Stimulated activated memory B cell treated with anti-CD40 and anti-IgM and Interleukin-4, amounts not matched to agents 10 μg/mL and 1 μg/mL and 100 μg/mL, for 72 hours (primary cell): Measurements from ENCODE around the gene VWA8.

Experiments used
- ATAC-seq: fragments of 150-1000 bp; cut with Tn5 transposase; 2 replicates; pipeline ENCODE4 v1.10.0; 2021
- H3K27ac Mint-ChIP-seq: one replicate; pipeline ENCODE4 v1.8.0; 2022; ENCODE audit warnings: mild to moderate bottlenecking, mixed read lengths
- H3K27me3 Mint-ChIP-seq: one replicate; pipeline ENCODE4 v1.8.0; 2022; ENCODE audit warnings: mixed read lengths
- H3K36me3 Mint-ChIP-seq: one replicate; pipeline ENCODE4 v1.8.0; 2022; ENCODE audit warnings: mixed read lengths
- H3K4me1 Mint-ChIP-seq: one replicate; pipeline ENCODE4 v1.8.0; 2022; ENCODE audit warnings: mixed read lengths
- H3K4me3 Mint-ChIP-seq: one replicate; pipeline ENCODE4 v1.8.0; 2022; ENCODE audit warnings: mild to moderate bottlenecking, moderate library complexity, mixed read lengths
- H3K9me3 Mint-ChIP-seq: one replicate; pipeline ENCODE4 v1.8.0; 2022; ENCODE audit warnings: mixed read lengths

The VWA8 gene

DNA sequence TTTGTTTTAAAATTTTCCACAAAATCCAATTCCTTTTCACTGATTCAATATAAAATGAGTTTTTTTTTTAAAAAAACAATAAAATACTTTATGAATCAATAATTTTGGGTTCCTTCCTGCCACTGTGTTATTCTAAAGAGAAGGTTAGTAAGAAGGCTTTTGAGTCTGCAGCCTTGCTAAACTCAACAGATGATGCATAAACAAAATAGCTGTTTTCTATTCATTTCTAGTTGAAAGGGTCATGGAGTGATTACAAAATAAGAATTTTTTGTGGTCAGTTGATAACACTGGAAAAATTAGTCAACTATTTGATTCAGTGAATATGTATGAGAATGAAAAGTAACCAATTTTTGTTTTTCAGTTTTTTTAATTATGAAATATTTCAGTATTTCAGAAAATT is 169.9 kb downstream of the VWA8 start:
- no peaks in the 10 kb centered on the region for H3K4me1 Mint-ChIP-seq
- ATAC-seq, result no peak
- H3K27ac Mint-ChIP-seq, result no peak overlapping the region
- peaks cover 27% of the 10 kb centered on the region for H3K36me3 Mint-ChIP-seq
- no peak overlapping the region for H3K4me3 Mint-ChIP-seq
- H3K9me3 Mint-ChIP-seq, result no peaks in the 10 kb centered on the region
- H3K27me3 Mint-ChIP-seq, result no peaks in the 10 kb centered on the region

DNA sequence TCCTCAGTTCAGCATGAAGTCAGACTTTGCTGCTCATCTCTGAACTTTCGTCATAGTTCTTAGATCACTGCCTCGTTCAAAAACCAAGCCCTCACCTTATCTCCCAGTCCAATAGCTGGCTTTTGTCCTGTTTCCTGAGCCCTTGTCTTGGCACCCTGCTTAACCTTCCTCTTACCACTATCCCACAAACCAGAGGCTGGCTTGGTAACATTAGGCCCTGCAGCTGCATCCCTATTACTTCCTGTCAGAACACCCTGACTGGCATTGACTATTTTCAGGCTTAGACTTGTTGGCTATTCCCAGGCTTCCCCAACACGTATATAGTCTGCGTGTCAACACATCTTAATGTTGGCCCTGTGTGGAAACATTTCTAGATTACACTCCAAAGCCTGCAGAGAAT is 172.4 kb downstream of the VWA8 start:
- peaks cover 6% of the 10 kb centered on the region for H3K36me3 Mint-ChIP-seq
- H3K4me3 Mint-ChIP-seq, result no peak overlapping the region
- no peak overlapping the region for H3K27ac Mint-ChIP-seq
- no peaks in the 10 kb centered on the region for H3K9me3 Mint-ChIP-seq
- no peak for ATAC-seq
- no peaks in the 10 kb centered on the region for H3K27me3 Mint-ChIP-seq
- H3K4me1 Mint-ChIP-seq, result no peaks in the 10 kb centered on the region

DNA sequence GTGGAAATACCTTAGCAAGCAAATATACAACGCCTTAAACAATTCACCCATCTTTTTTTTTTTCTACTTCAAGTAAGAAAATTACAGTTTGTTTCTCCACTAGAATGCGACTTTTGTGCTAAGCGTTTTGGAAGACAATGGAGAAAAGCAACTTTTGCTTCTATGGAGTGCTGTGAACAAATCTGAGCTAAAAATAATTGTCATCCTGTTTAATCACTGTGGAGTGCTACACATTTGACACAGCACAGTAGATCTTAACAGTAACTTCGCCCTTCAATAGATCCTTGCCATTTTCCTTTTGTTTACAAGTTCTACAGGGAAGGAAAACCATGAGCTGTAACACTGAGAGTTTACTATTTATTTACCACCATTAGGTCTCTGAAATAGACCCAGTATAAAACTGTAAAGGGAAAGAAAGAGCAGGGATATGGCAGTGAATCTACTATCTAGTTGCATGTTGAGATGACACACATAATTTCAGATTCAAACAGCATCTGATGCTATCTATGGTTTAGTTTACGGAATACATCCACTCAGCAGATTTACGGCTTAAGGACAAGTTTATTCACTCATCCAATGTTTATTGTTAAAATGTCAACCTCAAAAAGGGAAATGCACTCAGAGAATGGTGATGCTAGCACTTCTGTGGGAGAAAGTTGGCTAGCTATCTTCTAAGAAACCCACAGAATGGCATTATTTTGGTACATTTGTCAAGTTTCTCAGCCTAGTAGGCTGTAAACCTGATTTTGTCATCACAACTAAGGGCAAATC is 175.3 kb downstream of the VWA8 start:
- Mint-ChIP-seq H3K4me3 (no peak overlapping the region), H3K27me3 (no peaks in the 10 kb centered on the region), H3K27ac (no peak overlapping the region), H3K4me1 (no peaks in the 10 kb centered on the region), H3K36me3 (peaks cover 6% of the 10 kb centered on the region), H3K9me3 (no peaks in the 10 kb centered on the region)
- ATAC-seq, result no peak

DNA sequence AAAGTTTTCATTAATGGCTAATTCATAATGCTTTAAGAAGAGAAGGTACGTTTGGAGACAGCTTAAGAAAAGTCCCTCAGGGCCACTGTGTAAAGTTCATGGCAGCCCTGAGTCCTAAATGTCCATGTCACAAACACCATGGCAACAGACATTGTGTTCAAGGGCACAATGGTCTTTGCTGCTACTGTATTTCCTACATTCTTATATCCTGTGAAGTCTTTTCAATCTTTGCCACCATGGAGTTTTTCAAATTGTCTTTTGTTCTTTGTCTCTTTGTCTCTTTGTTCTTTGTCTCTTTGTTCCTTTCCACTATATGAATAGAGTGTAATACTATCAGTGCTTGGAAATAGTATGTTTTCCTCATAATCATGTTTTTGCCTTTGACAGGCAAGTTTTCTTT is 178.8 kb downstream of the VWA8 start:
- Mint-ChIP-seq H3K9me3 (no peaks in the 10 kb centered on the region), H3K4me3 (no peak overlapping the region), H3K27ac (no peak overlapping the region), H3K4me1 (no peaks in the 10 kb centered on the region), H3K36me3 (peaks cover 11% of the 10 kb centered on the region), H3K27me3 (no peaks in the 10 kb centered on the region)
- ATAC-seq, result no peak

DNA sequence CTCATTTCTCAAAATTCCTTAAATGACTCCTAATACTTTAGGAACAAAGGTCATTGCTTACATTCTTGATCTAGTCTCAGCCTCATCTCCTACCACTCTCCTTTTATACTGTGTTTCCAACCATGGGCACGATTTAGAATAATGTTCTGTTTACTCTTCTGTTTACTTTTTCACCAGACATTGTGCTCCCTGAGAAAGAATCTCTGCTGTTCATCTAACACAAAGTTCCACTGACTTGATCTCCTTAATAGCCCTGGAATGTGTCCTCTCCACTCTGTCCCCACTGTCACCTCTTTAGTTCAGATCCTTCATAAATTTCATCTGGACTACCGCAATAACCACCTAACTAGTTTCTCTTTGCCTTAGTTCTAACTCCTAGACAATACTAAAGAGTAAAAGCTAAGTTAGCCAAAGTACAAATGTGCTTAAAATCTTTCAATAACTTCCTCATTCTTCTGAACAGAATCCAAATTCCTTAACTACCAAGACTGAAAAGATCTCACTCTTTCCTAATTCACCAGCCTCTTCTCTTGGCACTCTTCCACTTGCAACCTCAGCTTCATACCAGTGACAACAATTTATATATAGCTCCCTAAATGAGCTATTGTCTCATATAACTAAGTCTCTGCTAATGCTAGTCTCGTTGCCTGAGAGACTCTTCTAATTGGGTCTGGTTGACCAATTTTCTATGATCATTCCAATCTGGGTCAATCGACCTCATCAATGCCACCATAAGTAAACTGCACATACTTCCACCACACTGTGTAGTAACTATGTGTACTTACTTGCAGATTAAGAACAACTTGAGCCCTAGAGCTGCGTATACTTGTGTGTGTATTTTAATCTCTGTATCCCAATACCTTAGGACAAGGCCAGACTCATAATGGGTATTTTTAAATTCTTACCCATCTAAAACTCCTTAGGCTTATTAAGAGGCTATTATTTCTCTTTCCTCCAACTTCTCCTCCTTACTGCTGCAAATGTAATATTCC is 179.9 kb downstream of the VWA8 start:
- ATAC-seq, result no peak
- H3K4me1 Mint-ChIP-seq, result no peaks in the 10 kb centered on the region
- H3K27me3 Mint-ChIP-seq, result no peaks in the 10 kb centered on the region
- peaks cover 13% of the 10 kb centered on the region for H3K36me3 Mint-ChIP-seq
- H3K4me3 Mint-ChIP-seq, result no peak overlapping the region
- H3K27ac Mint-ChIP-seq, result no peak overlapping the region
- H3K9me3 Mint-ChIP-seq, result no peaks in the 10 kb centered on the region

DNA sequence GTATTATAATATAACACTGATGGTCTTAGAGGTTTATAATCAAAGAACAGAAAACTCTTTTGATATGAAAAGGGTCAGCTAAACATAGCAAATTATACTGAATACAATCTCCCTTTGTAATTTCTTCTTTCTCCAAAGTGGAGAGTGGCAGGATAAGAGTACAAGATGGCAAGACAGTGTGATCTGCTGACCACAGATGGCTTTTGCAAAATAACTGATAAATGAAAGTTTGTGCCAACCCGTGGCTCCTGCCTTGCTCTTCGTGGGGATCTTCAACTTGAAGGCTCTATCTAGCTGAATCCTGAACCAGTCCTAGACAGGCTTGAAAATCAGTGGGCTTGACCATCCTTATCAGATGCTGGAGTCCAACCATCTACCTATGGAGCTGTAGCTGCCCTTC is 185.7 kb downstream of the VWA8 start:
- no peaks in the 10 kb centered on the region for H3K27me3 Mint-ChIP-seq

DNA sequence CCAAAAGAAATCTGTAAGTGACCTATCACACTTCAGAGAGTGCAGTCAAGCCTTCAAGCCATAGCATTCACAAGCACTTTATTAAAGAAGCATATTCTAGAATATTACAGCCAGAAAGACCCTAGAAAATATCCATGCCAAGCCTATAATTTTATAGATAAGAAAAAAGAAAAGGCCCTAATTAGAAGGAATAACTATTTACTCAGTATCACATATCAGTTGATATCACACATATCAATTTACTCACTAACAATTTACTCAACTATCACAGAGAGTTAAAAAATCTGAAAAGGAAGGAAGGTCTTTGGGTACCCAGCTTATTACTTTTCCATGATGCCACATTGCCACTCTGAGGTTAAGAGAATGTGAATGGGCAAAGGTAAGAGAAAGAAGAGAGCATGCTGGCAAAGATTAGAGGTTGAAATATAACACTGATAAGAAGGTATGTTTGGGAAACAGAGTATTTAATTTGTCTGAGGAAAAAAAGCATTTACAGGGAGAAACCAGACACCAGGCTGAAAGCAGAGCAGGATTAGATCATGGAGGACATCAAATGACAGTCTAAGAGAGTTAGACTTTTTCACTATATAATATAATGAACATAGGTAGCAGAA is 186.2 kb downstream of the VWA8 start:
- no peak for ATAC-seq
- no peaks in the 10 kb centered on the region for H3K27me3 Mint-ChIP-seq

More for the DNA sequence above, 185.7 kb downstream of the VWA8 start:
- Mint-ChIP-seq H3K9me3 (no peaks in the 10 kb centered on the region), H3K4me3 (no peak overlapping the region), H3K4me1 (no peaks in the 10 kb centered on the region), H3K27ac (no peak overlapping the region), H3K36me3 (peaks cover 25% of the 10 kb centered on the region)
- ATAC-seq, result no peak

DNA sequence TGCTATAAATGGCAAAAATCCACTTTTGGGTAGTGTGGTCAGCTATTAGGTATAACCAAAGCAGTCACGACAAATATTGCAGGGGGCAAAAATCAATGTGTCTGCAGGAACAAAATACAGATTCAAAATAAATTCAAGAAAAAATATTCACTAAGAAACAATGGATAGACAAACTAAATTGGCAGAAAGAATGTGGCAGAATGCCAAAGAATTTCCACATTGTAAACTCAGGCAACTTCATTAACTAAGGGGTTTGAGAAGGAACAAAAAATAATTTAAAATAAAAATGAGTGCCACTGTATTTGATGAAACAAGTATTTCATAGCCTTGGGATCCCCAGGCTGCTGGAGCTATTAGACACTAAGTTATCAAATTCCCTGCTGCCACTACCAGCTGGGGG is 193.1 kb downstream of the VWA8 start:
- Mint-ChIP-seq H3K4me3 (no peak overlapping the region), H3K36me3 (peaks cover 43% of the 10 kb centered on the region), H3K27ac (no peak overlapping the region), H3K4me1 (no peaks in the 10 kb centered on the region), H3K9me3 (no peaks in the 10 kb centered on the region), H3K27me3 (no peaks in the 10 kb centered on the region)
- ATAC-seq, result no peak

More for the DNA sequence above, 186.2 kb downstream of the VWA8 start:
- Mint-ChIP-seq H3K27ac (no peak overlapping the region), H3K36me3 (peaks cover 31% of the 10 kb centered on the region), H3K4me1 (no peaks in the 10 kb centered on the region), H3K9me3 (no peaks in the 10 kb centered on the region), H3K4me3 (no peak overlapping the region)

DNA sequence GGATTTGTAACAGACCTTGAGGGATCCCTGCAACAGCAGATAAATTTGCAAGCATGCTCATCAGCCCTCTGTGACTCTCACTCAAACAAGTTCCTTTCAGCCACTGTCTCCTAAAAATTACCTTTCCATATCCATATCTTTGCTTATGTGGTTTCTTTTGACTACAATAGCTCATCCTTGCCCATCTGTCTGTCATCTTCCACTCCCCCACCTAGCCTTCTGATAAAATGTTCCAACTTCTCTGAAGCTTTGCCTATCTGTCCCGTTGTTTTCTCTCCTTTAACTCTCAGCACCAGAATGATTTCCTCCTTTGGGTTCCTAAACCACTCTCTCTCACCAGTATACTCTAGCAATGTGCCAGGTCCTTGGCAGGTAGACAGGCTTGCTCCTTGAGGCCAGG is 194.5 kb downstream of the VWA8 start:
- H3K9me3 Mint-ChIP-seq, result no peaks in the 10 kb centered on the region
- H3K36me3 Mint-ChIP-seq, result peaks cover 53% of the 10 kb centered on the region
- H3K27me3 Mint-ChIP-seq, result no peaks in the 10 kb centered on the region
- H3K27ac Mint-ChIP-seq, result no peak overlapping the region
- H3K4me1 Mint-ChIP-seq, result no peaks in the 10 kb centered on the region
- no peak overlapping the region for H3K4me3 Mint-ChIP-seq
- ATAC-seq, result no peak

DNA sequence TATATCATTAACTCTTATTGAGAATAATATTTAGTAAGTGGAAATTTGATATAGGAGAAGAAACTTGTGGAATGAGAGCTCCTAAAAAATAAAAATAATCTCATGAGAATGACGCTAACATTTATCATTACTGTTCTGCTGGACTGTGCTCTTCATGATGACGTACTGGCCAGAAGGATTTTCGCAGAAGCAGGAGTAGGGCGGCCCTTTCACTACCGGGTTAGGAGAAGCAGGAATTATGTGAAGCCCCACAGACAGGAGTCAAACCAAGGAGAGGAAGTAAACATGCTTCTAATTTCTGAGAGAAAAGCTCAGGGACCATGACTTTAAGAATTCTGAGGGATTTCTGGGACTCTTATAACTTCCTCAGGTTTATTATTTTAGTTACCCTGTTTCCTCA is 195.1 kb downstream of the VWA8 start:
- Mint-ChIP-seq H3K4me3 (no peak overlapping the region), H3K4me1 (no peaks in the 10 kb centered on the region), H3K27ac (no peak overlapping the region), H3K36me3 (peaks cover 58% of the 10 kb centered on the region), H3K9me3 (no peaks in the 10 kb centered on the region), H3K27me3 (no peaks in the 10 kb centered on the region)
- ATAC-seq, result no peak

DNA sequence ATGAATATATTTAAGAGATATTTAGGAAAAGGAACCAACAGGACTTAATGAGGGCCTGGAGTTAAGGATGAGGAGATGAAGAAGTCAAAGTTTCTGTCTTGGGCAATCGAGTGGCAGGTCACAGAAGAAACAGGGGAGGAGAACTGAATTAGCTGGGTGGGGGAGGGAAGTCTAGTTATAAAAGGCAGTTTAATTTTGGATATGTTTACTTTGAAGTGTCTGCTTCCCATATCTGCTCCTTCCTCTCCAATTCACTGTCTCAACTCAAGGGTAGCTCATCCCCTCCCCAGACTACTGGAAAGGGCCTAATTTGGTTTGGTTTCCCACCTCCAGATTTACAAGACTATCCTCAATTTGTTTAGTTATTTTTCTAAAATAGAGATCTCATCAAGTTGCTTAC is 195.9 kb downstream of the VWA8 start:
- peaks cover 58% of the 10 kb centered on the region for H3K36me3 Mint-ChIP-seq
- no peaks in the 10 kb centered on the region for H3K4me1 Mint-ChIP-seq
- H3K4me3 Mint-ChIP-seq, result no peak overlapping the region
- ATAC-seq, result no peak
- no peaks in the 10 kb centered on the region for H3K9me3 Mint-ChIP-seq
- no peaks in the 10 kb centered on the region for H3K27me3 Mint-ChIP-seq
- no peak overlapping the region for H3K27ac Mint-ChIP-seq

DNA sequence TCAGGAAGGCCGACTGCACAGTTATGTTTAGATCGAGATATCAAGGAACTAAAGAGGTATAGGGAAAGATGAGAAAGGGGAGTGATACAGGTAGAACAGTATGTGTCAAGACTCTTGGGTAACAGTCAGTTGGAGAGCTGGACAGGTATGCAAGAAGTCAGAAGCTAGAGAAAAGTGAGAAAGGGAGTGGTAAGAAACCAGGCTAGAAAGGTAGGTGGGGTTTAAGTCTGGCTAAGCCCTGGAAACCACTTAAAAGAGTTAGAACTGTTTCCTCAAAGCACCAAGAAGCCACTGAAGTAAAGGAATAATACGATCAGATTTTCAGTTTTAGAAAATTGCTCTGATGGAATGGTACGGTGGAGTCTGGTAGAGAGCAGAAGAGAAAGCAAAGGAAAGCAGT is 196.4 kb downstream of the VWA8 start:
- H3K4me3 Mint-ChIP-seq, result no peak overlapping the region
- no peaks in the 10 kb centered on the region for H3K9me3 Mint-ChIP-seq

DNA sequence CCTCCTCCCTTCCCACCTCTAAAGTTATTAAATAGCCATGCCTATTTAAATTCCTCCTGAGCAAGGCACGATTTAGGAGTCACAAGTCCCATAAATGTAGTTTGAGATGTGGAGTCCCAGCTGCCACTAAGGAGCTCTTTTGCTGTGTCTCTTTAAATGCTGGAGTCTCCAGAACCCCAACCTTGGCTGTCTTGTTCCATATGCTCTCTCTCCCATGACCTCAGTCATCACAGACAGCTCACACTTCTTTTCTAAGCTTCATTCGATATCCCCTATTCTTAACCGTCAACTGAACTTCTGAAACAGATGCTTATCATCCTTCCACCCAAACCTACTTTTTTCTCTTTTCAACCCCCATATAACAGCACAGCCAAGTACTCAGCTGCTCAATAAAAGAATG is 197.1 kb downstream of the VWA8 start:
- Mint-ChIP-seq H3K36me3 (peaks cover 59% of the 10 kb centered on the region), H3K27me3 (no peaks in the 10 kb centered on the region), H3K4me3 (no peak overlapping the region), H3K4me1 (no peaks in the 10 kb centered on the region), H3K27ac (no peak overlapping the region), H3K9me3 (no peaks in the 10 kb centered on the region)
- no peak for ATAC-seq

More for the DNA sequence above, 196.4 kb downstream of the VWA8 start:
- ATAC-seq, result no peak
- no peak overlapping the region for H3K27ac Mint-ChIP-seq
- H3K27me3 Mint-ChIP-seq, result no peaks in the 10 kb centered on the region
- H3K36me3 Mint-ChIP-seq, result peaks cover 58% of the 10 kb centered on the region
- H3K4me1 Mint-ChIP-seq, result no peaks in the 10 kb centered on the region

DNA sequence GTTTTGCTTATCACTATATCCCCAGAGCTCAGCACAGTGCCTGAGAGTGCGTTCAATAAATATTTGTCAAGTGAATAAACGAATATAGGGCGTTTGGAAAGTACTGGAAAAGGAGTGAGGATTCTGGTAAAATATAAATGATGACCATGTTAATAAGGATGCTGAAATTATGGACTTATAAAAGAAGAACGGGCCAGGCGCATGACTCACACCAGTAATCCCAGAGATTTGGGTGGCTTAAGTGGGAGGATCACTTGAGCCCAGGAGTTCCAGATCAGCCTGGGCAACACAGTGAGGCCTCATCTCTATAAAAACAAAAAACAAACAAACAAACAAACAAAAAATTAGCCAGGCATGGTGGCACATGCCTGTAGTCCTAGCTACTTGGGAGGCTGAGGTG is 198.1 kb downstream of the VWA8 start:
- H3K27me3 Mint-ChIP-seq, result no peaks in the 10 kb centered on the region
- no peak overlapping the region for H3K4me3 Mint-ChIP-seq
- no peaks in the 10 kb centered on the region for H3K9me3 Mint-ChIP-seq
- no peaks in the 10 kb centered on the region for H3K4me1 Mint-ChIP-seq
- ATAC-seq, result no peak
- peaks cover 62% of the 10 kb centered on the region for H3K36me3 Mint-ChIP-seq
- H3K27ac Mint-ChIP-seq, result no peak overlapping the region

DNA sequence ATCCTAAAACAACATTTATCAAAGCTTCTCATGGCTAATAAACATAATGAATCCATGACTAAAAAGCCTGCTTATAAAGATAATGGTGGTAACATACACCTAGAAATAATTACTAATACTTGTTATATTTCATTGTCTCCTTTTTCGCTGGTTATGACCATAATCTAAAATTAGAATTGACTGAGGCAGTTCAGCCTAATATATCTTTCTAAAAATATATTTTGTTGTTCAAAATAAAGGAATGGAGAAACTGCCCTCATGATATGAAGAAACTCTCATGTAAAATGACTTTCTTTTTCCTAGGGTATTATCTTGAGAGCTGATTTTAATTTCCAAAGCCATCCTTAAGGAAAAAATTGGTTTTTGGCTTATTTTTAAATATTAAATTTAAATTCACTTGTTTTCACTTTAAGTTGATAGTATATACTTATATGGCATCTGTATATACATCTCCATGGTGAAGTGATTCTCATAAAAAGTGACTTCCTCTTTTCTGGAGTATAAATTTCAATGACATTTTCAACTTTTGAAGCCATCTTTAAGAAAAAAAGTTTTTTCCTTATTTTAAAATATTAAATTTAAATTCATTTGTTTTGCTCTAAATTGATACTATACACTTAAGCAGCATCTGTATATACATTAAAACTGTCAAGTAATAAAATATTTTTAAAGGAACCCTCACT is 204.6 kb downstream of the VWA8 start:
- H3K27me3 Mint-ChIP-seq, result no peaks in the 10 kb centered on the region
- peaks cover 5% of the 10 kb centered on the region for H3K9me3 Mint-ChIP-seq
- H3K4me1 Mint-ChIP-seq, result peaks cover 5% of the 10 kb centered on the region
- no peak overlapping the region for H3K27ac Mint-ChIP-seq
- peaks cover 54% of the 10 kb centered on the region for H3K36me3 Mint-ChIP-seq
- no peak overlapping the region for H3K4me3 Mint-ChIP-seq
- ATAC-seq, result no peak
